Measurements from ENCODE around the gene ERMN. TPM values are rescaled to one million over a fixed set of nuclear protein-coding genes. Genes with fewer than 3 reads are reported as not detected.

ERMN gene
- total RNA-seq, 3 donors from 2014 or later (not counting 1 experiment from before 2014, with no cell fraction given): 13.5 to 14.4 (median 14.0) TPM

- H3K4me1 ChIP-seq (ENCODE audit: control insufficient read depth, insufficient read depth, low read length): no peaks in the 10 kb centered on the region
- no peak for DNase-seq
- Mint-ChIP-seq H3K27me3 (ENCODE audit: low read depth in 2 of 2) (peaks cover 7 to 23% of the 10 kb centered on the region in 2 donors), H3K27ac (no peak overlapping the region), H3K4me3 (no peak overlapping the region), H3K9me3 (no peaks in the 10 kb centered on the region), H3K4me1 (no peaks in the 10 kb centered on the region), H3K36me3 (no peaks in the 10 kb centered on the region)
- no peak for ATAC-seq
- TF ChIP-seq, protein P1, sequence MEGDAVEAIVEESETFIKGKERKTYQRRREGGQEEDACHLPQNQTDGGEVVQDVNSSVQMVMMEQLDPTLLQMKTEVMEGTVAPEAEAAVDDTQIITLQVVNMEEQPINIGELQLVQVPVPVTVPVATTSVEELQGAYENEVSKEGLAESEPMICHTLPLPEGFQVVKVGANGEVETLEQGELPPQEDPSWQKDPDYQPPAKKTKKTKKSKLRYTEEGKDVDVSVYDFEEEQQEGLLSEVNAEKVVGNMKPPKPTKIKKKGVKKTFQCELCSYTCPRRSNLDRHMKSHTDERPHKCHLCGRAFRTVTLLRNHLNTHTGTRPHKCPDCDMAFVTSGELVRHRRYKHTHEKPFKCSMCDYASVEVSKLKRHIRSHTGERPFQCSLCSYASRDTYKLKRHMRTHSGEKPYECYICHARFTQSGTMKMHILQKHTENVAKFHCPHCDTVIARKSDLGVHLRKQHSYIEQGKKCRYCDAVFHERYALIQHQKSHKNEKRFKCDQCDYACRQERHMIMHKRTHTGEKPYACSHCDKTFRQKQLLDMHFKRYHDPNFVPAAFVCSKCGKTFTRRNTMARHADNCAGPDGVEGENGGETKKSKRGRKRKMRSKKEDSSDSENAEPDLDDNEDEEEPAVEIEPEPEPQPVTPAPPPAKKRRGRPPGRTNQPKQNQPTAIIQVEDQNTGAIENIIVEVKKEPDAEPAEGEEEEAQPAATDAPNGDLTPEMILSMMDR (IDR thresholded peaks at IDR 0.05): no peak
- H3K36me3 ChIP-seq (ENCODE audit: control insufficient read depth, insufficient read depth, low read length): no peaks in the 10 kb centered on the region
- no peak overlapping the region for H3K27ac ChIP-seq (ENCODE audit: low read length)
- WGBS (ENCODE audit: insufficient coverage): 78% methylated on average over 1 of the region's 1 CpG
- no peak overlapping the region for H3K4me3 ChIP-seq (ENCODE audit: low read length)
- H3K27me3 ChIP-seq (ENCODE audit: control insufficient read depth, insufficient read depth, low read length): no peaks in the 10 kb centered on the region
- intact Hi-C loops (cut with micrococcal nuclease): no loop called here
- H3K9me3 ChIP-seq (ENCODE audit: control insufficient read depth, insufficient read depth, low read length): no peaks in the 10 kb centered on the region
Measured at GRCh38 chr2:157311706-157312105, 13.9 kb downstream of the ERMN start.

DNA sequence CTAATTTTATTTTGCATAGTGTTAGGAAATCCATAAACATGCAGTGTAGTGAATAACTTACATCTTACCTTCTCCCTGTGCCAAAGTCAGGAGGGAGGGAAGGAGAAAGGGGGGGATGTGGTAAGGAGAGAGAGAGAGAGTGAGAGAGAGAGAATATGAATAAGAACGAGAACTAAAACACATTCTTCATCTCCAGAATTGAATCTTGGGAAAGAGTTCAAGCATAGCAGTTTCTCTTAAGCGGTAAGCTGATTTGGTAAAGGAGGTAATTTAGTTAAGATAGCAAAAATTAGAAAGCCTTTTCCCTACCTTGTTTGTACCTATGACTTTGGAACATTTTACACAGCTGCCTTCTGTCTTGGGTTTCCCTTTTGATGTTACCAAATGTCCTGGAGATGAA lies 15.7 kb downstream of the ERMN start:
- no peaks in the 10 kb centered on the region for H3K27me3 ChIP-seq (ENCODE audit: control insufficient read depth, insufficient read depth, low read length)
- Mint-ChIP-seq H3K4me1 (no peaks in the 10 kb centered on the region), H3K36me3 (no peaks in the 10 kb centered on the region), H3K27ac (no peak overlapping the region), H3K27me3 (ENCODE audit: low read depth in 2 of 2) (peaks cover 7 to 23% of the 10 kb centered on the region in 2 donors), H3K4me3 (no peak overlapping the region), H3K9me3 (no peaks in the 10 kb centered on the region)
- TF ChIP-seq, protein P1 (IDR thresholded peaks at IDR 0.05): no peak
- no peaks in the 10 kb centered on the region for H3K9me3 ChIP-seq (ENCODE audit: control insufficient read depth, insufficient read depth, low read length)
- H3K4me1 ChIP-seq (ENCODE audit: control insufficient read depth, insufficient read depth, low read length): no peaks in the 10 kb centered on the region
- no peak overlapping the region for H3K27ac ChIP-seq (ENCODE audit: low read length)
- H3K36me3 ChIP-seq (ENCODE audit: control insufficient read depth, insufficient read depth, low read length): no peaks in the 10 kb centered on the region
- no peak overlapping the region for H3K4me3 ChIP-seq (ENCODE audit: low read length)
- WGBS (ENCODE audit: insufficient coverage): no CpG with 5 or more reads among the region's 2 CpGs
- DNase-seq: no peak
- intact Hi-C loops (cut with micrococcal nuclease): no loop called here
- no peak for ATAC-seq

GRCh38 chr2:157307021-157307420 lies 18.6 kb downstream of the ERMN start:
- Histone ChIP-seq H3K36me3 (ENCODE audit: control insufficient read depth, insufficient read depth, low read length) (no peaks in the 10 kb centered on the region), H3K4me3 (ENCODE audit: low read length) (no peak overlapping the region), H3K9me3 (ENCODE audit: control insufficient read depth, insufficient read depth, low read length) (no peaks in the 10 kb centered on the region), H3K27ac (ENCODE audit: low read length) (no peak overlapping the region), H3K4me1 (ENCODE audit: control insufficient read depth, insufficient read depth, low read length) (no peaks in the 10 kb centered on the region), H3K27me3 (ENCODE audit: control insufficient read depth, insufficient read depth, low read length) (no peaks in the 10 kb centered on the region)
- H3K27me3 Mint-ChIP-seq (ENCODE audit: low read depth in 2 of 2): peaks cover 12 to 32% of the 10 kb centered on the region in 2 donors
- intact Hi-C loops (cut with micrococcal nuclease): no loop called here
- DNase-seq: peak in 1 of 2 donors; percentile 29
- H3K9me3 Mint-ChIP-seq: no peaks in the 10 kb centered on the region
- TF ChIP-seq, protein P1 (IDR thresholded peaks at IDR 0.05): no peak
- no peak for ATAC-seq
- H3K27ac Mint-ChIP-seq: no peak overlapping the region
- no peaks in the 10 kb centered on the region for H3K4me1 Mint-ChIP-seq
- WGBS (ENCODE audit: insufficient coverage): 0% methylated on average over 1 of the region's 1 CpG
- no peak overlapping the region for H3K4me3 Mint-ChIP-seq
- no peaks in the 10 kb centered on the region for H3K36me3 Mint-ChIP-seq

DNA sequence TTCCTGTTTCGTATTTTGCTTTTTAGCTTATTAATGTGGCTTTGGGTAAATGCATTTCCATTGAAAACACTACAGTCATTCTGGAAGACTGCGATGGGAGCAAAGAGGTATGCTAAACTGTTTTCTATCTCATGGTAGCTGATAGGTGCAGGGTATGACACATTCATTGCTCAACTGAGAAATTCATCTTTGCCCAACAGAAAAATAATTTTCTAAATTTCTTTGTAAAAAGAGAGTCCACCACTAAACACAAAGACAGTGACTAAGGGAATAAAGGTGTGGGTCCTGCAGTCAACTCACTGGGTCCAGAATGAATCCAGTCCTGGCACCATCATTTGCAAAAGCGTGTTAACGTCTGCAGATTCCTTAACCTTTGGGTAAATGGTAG lies 19.9 kb downstream of the ERMN start:
- H3K27ac ChIP-seq (ENCODE audit: low read length): no peak overlapping the region
- ATAC-seq: no peak
- no peaks in the 10 kb centered on the region for H3K36me3 ChIP-seq (ENCODE audit: control insufficient read depth, insufficient read depth, low read length)
- Mint-ChIP-seq H3K4me1 (no peaks in the 10 kb centered on the region), H3K27ac (no peak overlapping the region), H3K9me3 (no peaks in the 10 kb centered on the region), H3K4me3 (no peak overlapping the region), H3K36me3 (no peaks in the 10 kb centered on the region), H3K27me3 (ENCODE audit: low read depth in 2 of 2) (peaks cover 8 to 36% of the 10 kb centered on the region in 2 donors)
- TF ChIP-seq, protein P1 (IDR thresholded peaks at IDR 0.05): no peak
- no peaks in the 10 kb centered on the region for H3K9me3 ChIP-seq (ENCODE audit: control insufficient read depth, insufficient read depth, low read length)
- DNase-seq: no peak
- no peak overlapping the region for H3K4me3 ChIP-seq (ENCODE audit: low read length)
- no peaks in the 10 kb centered on the region for H3K27me3 ChIP-seq (ENCODE audit: control insufficient read depth, insufficient read depth, low read length)
- no peaks in the 10 kb centered on the region for H3K4me1 ChIP-seq (ENCODE audit: control insufficient read depth, insufficient read depth, low read length)
- intact Hi-C loops (cut with micrococcal nuclease): no loop called here
- 100% methylated on average over 2 of the region's 4 CpGs for WGBS (ENCODE audit: insufficient coverage)
